GM19023 (cell line): ENCODE data around the gene EPHB3.

Experiments used
- ATAC-seq: cut with Tn5 transposase; IDR thresholded peaks from one replicate; pipeline ENCODE4 v1.9.1; 2021; ENCODE audit warnings: mild to moderate bottlenecking, moderate library complexity; ENCODE audit not compliant: unreplicated experiment

The EPHB3 gene

GRCh38 chr3:184543256-184543655 is 18.3 kb upstream of the EPHB3 start:
- no peak for ATAC-seq

- no peak for ATAC-seq
Measured at GRCh38 chr3:184543843-184544512, 17.6 kb upstream of the EPHB3 start.

- ATAC-seq, result no peak
Measured at GRCh38 chr3:184544513-184544861, 17.1 kb upstream of the EPHB3 start.

GRCh38 chr3:184545769-184546168 is 15.8 kb upstream of the EPHB3 start:
- ATAC-seq, result no peak

GRCh38 chr3:184546252-184546651 is 15.3 kb upstream of the EPHB3 start:
- ATAC-seq, result no peak

- no peak for ATAC-seq
Measured at GRCh38 chr3:184549796-184550577, 11.6 kb upstream of the EPHB3 start.

- ATAC-seq, result no peak
Measured at GRCh38 chr3:184551103-184551502, 10.5 kb upstream of the EPHB3 start.

GRCh38 chr3:184551614-184552256 is 9.8 kb upstream of the EPHB3 start:
- no peak for ATAC-seq

- ATAC-seq, result no peak
Measured at GRCh38 chr3:184552296-184552695, 9.3 kb upstream of the EPHB3 start.

GRCh38 chr3:184552863-184553262 is 8.7 kb upstream of the EPHB3 start:
- no peak for ATAC-seq

- ATAC-seq, result no peak
Measured at GRCh38 chr3:184553385-184553784, 8.2 kb upstream of the EPHB3 start.

- ATAC-seq, result no peak
Measured at GRCh38 chr3:184554461-184554860, 7.1 kb upstream of the EPHB3 start.

- ATAC-seq, result no peak
Measured at GRCh38 chr3:184556582-184557347, 4.8 kb upstream of the EPHB3 start.

GRCh38 chr3:184557348-184557950 is 4.1 kb upstream of the EPHB3 start:
- ATAC-seq, result no peak

- ATAC-seq, result no peak
Measured at GRCh38 chr3:184558726-184559125, 2.9 kb upstream of the EPHB3 start.

- ATAC-seq, result no peak
Measured at GRCh38 chr3:184559336-184559735, 2.2 kb upstream of the EPHB3 start.

- no peak for ATAC-seq
Measured at GRCh38 chr3:184560531-184560930, 1.1 kb upstream of the EPHB3 start.

- ATAC-seq, result no peak
Measured at GRCh38 chr3:184561913-184562877, 610 bp downstream of the EPHB3 start.

- ATAC-seq, result no peak
Measured at GRCh38 chr3:184562878-184563560, 1.4 kb downstream of the EPHB3 start.
